T47D (cell line): ENCODE measurements around the gene SMYD3.
"Not testable (repeated sequence)": the region's sequence is repeated elsewhere in the genome, so short reads cannot be mapped to it uniquely, and the experiment has no call there.

ENCODE experiments used
- DNase-seq, 2 experiments: peaks; one replicate each; pipeline versions ENCODE4 v3.0.0 to v3.0.0-alpha.2; 2011 to 2012; ENCODE audit warnings: low read depth in 1 of 2, low spot score in 1 of 2
- JUND ChIP-seq: IDR thresholded peaks from 2 replicates; pipeline ENCODE4 v1.6.1; 2012; ENCODE audit warnings: low read depth
- in situ Hi-C: cut with HindIII; loops from 2 replicates; pipeline ENCODE4 v1.10.0; 2016; ENCODE audit warnings: low sequenced_read_pairs, low pct_unique_long_range_greater_than_20kb

Gene SMYD3

GRCh38 chr1:246093230-246093629 is 413.8 kb downstream of the SMYD3 start:
- in situ Hi-C loops: no loop called here
- no peak for TF ChIP-seq JUND
- DNase-seq: no peak

- TF ChIP-seq JUND: no peak
- in situ Hi-C loops: no loop called here
- no peak for DNase-seq
These were observed 414.9 kb downstream of the SMYD3 start for GRCh38 chr1:246092136-246092535.

- in situ Hi-C loops: no loop called here
- no peak for DNase-seq
- TF ChIP-seq JUND: no peak
These were observed 415.6 kb downstream of the SMYD3 start for GRCh38 chr1:246091477-246091876.

- TF ChIP-seq JUND: no peak
- in situ Hi-C loops: no loop called here
- DNase-seq: no peak
These were observed 420.9 kb downstream of the SMYD3 start for GRCh38 chr1:246086191-246086590.

GRCh38 chr1:246083416-246083815 is 423.7 kb downstream of the SMYD3 start:
- in situ Hi-C loops: no loop called here
- DNase-seq: peak in 1 of 2 experiments; percentile 16
- no peak for TF ChIP-seq JUND

- in situ Hi-C loops: no loop called here
- TF ChIP-seq JUND: no peak
- DNase-seq: no peak
These were observed 425.0 kb downstream of the SMYD3 start for GRCh38 chr1:246081856-246082668.

- no peak for DNase-seq
- no peak for TF ChIP-seq JUND
- in situ Hi-C loops: no loop called here
These were observed 425.9 kb downstream of the SMYD3 start for GRCh38 chr1:246081138-246081702.

GRCh38 chr1:246080031-246080430 is 427.0 kb downstream of the SMYD3 start:
- TF ChIP-seq JUND: no peak
- in situ Hi-C loops: no loop called here

GRCh38 chr1:246078888-246079252 is 428.2 kb downstream of the SMYD3 start:
- DNase-seq: no peak
- in situ Hi-C loops: no loop called here
- TF ChIP-seq JUND: no peak

More at GRCh38 chr1:246080031-246080430, 427.0 kb downstream of the SMYD3 start:
- no peak for DNase-seq

GRCh38 chr1:246078126-246078887 is 428.8 kb downstream of the SMYD3 start:
- TF ChIP-seq JUND: no peak

GRCh38 chr1:246077476-246077875 is 429.6 kb downstream of the SMYD3 start:
- in situ Hi-C loops: no loop called here
- TF ChIP-seq JUND: no peak
- DNase-seq: no peak

More at GRCh38 chr1:246078126-246078887, 428.8 kb downstream of the SMYD3 start:
- in situ Hi-C loops: no loop called here
- no peak for DNase-seq

GRCh38 chr1:246074421-246074820 is 432.7 kb downstream of the SMYD3 start:
- DNase-seq: no peak
- TF ChIP-seq JUND: no peak
- in situ Hi-C loops: no loop called here

- TF ChIP-seq JUND: no peak
- DNase-seq: no peak
- in situ Hi-C loops: no loop called here
These were observed 434.6 kb downstream of the SMYD3 start for GRCh38 chr1:246072456-246072955.

- DNase-seq, in situ Hi-C loops: not testable (repeated sequence)
These were observed 435.1 kb downstream of the SMYD3 start for GRCh38 chr1:246071981-246072380.

GRCh38 chr1:246071561-246071960 is 435.5 kb downstream of the SMYD3 start:
- in situ Hi-C loops: not testable (repeated sequence)

More at GRCh38 chr1:246071561-246071960, 435.5 kb downstream of the SMYD3 start:
- not testable (repeated sequence) for DNase-seq
